ENCODE measurements around the gene TMPRSS3.

The TMPRSS3 gene

DNA sequence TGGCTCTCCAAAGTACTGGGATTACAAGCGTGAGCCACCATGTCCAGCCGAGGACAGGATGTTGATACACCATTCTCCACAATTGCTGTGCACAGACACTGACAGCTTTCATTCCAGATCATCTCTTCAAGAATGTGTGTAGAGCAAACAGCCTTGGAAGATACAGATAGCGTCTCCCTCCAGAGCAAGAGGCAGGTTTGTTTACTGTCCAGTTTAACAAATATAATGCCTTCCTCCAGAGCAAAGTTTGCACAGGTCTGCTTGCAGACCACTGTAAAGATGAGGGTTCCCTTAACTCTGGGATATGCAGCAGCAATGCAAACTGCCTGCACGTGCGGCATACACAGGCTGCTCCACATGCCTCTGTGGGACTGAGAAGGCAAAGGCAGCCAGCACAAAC, 4.6 kb downstream of the TMPRSS3 start:
- no peak for ATAC-seq

DNA sequence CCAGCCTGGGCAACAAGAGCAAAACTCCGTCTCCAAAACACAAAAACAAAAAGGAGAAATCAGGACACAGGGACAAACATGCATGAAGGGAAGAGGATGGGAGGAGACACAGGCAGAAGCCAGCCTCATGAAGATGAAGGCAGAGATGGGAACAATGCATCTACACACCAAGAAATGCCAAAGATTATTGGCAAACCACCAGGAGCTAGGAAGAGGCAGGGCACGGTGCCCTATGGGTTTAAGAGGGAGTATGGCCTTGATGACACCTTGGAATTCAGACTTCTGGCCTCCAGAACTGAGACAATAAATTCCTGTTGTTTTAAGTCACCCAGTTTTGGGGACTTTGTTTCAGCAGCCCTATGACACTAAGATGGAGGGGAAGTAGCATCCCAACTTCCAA, 5.2 kb downstream of the TMPRSS3 start:
- TF ChIP-seq, protein P1, sequence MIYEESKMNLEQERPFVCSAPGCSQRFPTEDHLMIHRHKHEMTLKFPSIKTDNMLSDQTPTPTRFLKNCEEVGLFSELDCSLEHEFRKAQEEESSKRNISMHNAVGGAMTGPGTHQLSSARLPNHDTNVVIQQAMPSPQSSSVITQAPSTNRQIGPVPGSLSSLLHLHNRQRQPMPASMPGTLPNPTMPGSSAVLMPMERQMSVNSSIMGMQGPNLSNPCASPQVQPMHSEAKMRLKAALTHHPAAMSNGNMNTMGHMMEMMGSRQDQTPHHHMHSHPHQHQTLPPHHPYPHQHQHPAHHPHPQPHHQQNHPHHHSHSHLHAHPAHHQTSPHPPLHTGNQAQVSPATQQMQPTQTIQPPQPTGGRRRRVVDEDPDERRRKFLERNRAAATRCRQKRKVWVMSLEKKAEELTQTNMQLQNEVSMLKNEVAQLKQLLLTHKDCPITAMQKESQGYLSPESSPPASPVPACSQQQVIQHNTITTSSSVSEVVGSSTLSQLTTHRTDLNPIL (CRISPR knock-in tag; IDR thresholded peaks at IDR 0.05; ENCODE audit: low read depth), result no peak
- TF ChIP-seq, protein P2, sequence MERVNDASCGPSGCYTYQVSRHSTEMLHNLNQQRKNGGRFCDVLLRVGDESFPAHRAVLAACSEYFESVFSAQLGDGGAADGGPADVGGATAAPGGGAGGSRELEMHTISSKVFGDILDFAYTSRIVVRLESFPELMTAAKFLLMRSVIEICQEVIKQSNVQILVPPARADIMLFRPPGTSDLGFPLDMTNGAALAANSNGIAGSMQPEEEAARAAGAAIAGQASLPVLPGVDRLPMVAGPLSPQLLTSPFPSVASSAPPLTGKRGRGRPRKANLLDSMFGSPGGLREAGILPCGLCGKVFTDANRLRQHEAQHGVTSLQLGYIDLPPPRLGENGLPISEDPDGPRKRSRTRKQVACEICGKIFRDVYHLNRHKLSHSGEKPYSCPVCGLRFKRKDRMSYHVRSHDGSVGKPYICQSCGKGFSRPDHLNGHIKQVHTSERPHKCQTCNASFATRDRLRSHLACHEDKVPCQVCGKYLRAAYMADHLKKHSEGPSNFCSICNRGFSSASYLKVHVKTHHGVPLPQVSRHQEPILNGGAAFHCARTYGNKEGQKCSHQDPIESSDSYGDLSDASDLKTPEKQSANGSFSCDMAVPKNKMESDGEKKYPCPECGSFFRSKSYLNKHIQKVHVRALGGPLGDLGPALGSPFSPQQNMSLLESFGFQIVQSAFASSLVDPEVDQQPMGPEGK (CRISPR knock-in tag; IDR thresholded peaks at IDR 0.05; ENCODE audit: borderline replicate concordance), result no peak
- no peak for TF ChIP-seq BACH2 (CRISPR knock-in tag; IDR thresholded peaks at IDR 0.05; ENCODE audit: borderline replicate concordance)
- no peak for TF ChIP-seq ARNTL (CRISPR knock-in tag; IDR thresholded peaks at IDR 0.05; ENCODE audit: borderline replicate concordance, low read depth)
- no peak for ATAC-seq

More for the DNA sequence above, 4.6 kb downstream of the TMPRSS3 start:
- no peak for TF ChIP-seq RARB (CRISPR knock-in tag; IDR thresholded peaks at IDR 0.05)

DNA sequence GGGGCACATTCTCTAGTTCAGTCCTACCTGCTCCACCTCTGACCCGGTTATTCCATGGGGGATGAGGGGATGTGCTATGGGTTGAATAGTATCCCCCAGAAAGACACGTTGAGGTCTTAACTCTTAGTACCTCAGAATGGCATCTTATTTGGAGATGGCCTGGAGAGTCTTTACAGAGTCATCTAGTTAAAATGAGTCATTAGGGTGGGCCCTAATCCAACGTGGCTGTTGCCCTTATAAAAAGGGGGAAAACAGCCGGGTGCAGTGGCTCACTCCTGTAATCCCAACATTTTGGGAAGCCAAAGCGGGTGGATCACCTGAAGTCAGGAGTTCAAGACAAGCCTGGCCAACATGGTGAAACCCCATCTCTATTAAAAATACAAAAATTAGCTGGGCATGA, 5.7 kb downstream of the TMPRSS3 start:
- no peak for ATAC-seq
- TF ChIP-seq ZFP30 (CRISPR knock-in tag; IDR thresholded peaks at IDR 0.05) (no peak), ZNF70 (CRISPR knock-in tag; IDR thresholded peaks at IDR 0.05) (no peak), ZNF565 (CRISPR knock-in tag; conservative IDR thresholded peaks at IDR 0.05; ENCODE audit: low read depth) (no peak), GLIS3 (CRISPR knock-in tag; IDR thresholded peaks at IDR 0.05) (no peak), TCF4 (CRISPR knock-in tag; IDR thresholded peaks at IDR 0.05; ENCODE audit: borderline replicate concordance) (no peak), ZFP3 (CRISPR knock-in tag; IDR thresholded peaks at IDR 0.05) (no peak), ZC3H10 (CRISPR knock-in tag; IDR thresholded peaks at IDR 0.05) (no peak), OSR1 (CRISPR knock-in tag; IDR thresholded peaks at IDR 0.05) (no peak), CSDC2 (CRISPR knock-in tag; IDR thresholded peaks at IDR 0.05) (no peak), RARB (CRISPR knock-in tag; IDR thresholded peaks at IDR 0.05) (no peak), TOX (CRISPR knock-in tag; IDR thresholded peaks at IDR 0.05; ENCODE audit: borderline replicate concordance) (no peak), SNAI2 (CRISPR knock-in tag; IDR thresholded peaks at IDR 0.05) (no peak)
- TF ChIP-seq, protein P2 (CRISPR knock-in tag; IDR thresholded peaks at IDR 0.05; ENCODE audit: borderline replicate concordance), result no peak
- TF ChIP-seq, protein P3, sequence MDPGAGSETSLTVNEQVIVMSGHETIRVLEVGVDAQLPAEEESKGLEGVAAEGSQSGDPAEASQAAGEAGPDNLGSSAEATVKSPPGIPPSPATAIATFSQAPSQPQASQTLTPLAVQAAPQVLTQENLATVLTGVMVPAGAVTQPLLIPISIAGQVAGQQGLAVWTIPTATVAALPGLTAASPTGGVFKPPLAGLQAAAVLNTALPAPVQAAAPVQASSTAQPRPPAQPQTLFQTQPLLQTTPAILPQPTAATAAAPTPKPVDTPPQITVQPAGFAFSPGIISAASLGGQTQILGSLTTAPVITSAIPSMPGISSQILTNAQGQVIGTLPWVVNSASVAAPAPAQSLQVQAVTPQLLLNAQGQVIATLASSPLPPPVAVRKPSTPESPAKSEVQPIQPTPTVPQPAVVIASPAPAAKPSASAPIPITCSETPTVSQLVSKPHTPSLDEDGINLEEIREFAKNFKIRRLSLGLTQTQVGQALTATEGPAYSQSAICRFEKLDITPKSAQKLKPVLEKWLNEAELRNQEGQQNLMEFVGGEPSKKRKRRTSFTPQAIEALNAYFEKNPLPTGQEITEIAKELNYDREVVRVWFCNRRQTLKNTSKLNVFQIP (CRISPR knock-in tag; IDR thresholded peaks at IDR 0.05; ENCODE audit: borderline replicate concordance, low read depth), result no peak
- TF ChIP-seq, protein P4, sequence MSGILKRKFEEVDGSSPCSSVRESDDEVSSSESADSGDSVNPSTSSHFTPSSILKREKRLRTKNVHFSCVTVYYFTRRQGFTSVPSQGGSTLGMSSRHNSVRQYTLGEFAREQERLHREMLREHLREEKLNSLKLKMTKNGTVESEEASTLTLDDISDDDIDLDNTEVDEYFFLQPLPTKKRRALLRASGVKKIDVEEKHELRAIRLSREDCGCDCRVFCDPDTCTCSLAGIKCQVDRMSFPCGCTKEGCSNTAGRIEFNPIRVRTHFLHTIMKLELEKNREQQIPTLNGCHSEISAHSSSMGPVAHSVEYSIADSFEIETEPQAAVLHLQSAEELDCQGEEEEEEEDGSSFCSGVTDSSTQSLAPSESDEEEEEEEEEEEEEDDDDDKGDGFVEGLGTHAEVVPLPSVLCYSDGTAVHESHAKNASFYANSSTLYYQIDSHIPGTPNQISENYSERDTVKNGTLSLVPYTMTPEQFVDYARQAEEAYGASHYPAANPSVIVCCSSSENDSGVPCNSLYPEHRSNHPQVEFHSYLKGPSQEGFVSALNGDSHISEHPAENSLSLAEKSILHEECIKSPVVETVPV (CRISPR knock-in tag; IDR thresholded peaks at IDR 0.05), result no peak
- TF ChIP-seq, protein P1 (CRISPR knock-in tag; IDR thresholded peaks at IDR 0.05; ENCODE audit: low read depth), result no peak

DNA sequence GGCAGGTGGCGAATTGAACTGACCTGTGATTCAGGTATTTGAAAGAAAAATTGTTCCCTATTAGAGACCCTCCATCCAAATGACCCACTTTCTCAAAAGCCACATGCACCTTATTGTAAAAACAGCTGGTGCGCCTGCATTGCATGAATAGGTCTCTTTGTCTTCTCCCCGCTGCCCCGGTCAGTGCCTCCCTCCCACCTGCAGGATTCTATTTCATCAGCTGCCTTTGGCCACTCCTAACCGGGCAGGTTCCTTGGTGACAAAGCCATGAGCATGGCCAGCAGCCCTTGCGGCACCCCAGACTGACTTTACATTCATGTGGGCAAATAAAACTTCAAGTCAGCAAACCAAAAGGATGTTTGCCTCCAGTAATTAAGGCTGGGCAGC, 6.4 kb downstream of the TMPRSS3 start:
- ATAC-seq, result no peak
- TF ChIP-seq TCF4 (CRISPR knock-in tag; IDR thresholded peaks at IDR 0.05; ENCODE audit: borderline replicate concordance), result no peak
